ENCODE data around the gene MATN4.

MATN4 gene

DNA sequence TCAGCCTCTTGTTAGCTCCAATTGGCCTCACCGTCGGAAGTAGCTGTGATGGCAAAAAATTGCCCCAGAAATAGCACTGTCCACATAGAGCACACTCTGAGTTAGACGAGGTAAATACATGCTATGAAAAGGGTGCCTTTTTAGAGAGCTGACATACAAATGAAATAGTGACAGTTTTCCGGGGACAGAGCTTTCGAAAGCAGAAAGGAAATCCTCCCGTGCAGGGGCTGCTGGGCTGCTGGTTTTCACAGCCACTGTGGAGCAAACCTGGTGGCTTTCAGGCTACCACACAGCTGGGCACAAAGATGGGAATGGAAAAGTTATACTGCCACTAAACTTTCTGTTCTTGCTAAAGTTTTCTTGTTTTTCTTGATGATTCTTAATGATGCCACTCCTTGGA is 62.0 kb downstream of the MATN4 start:
- no peak for DNase-seq (ENCODE audit: low read depth)

All from T-helper 22 cell (primary cell).